ENCODE data around the gene INHBA. TPM values are rescaled to one million over a fixed set of nuclear protein-coding genes. Genes with fewer than 3 reads are reported as not detected.

Gene INHBA
- total RNA-seq, 2 donors from 2014 or later: 0.52 TPM; not detected in 1

DNA sequence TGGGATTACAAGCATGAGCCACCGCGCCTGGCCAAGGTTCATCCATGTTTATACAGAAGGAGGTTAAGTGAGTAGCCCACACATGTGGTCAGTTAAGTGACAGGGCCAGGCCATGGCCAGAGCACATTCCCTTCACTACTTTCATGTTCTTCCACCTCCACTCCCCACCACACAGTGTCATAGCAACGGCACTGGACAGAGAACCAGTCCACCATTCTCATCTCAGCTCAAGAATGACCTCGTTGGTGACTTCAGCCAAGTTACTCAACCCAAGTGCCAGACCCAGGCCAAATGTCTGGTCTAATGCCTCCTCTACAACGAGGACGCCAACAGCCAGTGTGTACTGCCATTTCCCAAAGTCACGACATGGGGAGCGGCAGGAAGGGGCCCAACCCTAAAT lies 62.4 kb downstream of the INHBA start:
- H3K36me3 ChIP-seq (replicated peaks in 1 of 2; ENCODE audit: insufficient read depth in 1 of 2, low read depth in 2 of 2): no peaks in the 10 kb centered on the region
- ATAC-seq (no peak), DNase-seq (no peak)
- intact Hi-C loops (cut with DNase I): no loop called here
- H3K27me3 ChIP-seq: no peaks in the 10 kb centered on the region
- 67 to 72% methylated on average over 8 of the region's 8 CpGs for WGBS, 2 donors
- H3K27ac ChIP-seq: no peak overlapping the region
- no peaks in the 10 kb centered on the region for H3K9me3 ChIP-seq
- H3K4me3 ChIP-seq: no peak overlapping the region
- no peak for TF ChIP-seq POLR2A (IDR thresholded peaks at IDR 0.05)
- TF ChIP-seq, protein P1, sequence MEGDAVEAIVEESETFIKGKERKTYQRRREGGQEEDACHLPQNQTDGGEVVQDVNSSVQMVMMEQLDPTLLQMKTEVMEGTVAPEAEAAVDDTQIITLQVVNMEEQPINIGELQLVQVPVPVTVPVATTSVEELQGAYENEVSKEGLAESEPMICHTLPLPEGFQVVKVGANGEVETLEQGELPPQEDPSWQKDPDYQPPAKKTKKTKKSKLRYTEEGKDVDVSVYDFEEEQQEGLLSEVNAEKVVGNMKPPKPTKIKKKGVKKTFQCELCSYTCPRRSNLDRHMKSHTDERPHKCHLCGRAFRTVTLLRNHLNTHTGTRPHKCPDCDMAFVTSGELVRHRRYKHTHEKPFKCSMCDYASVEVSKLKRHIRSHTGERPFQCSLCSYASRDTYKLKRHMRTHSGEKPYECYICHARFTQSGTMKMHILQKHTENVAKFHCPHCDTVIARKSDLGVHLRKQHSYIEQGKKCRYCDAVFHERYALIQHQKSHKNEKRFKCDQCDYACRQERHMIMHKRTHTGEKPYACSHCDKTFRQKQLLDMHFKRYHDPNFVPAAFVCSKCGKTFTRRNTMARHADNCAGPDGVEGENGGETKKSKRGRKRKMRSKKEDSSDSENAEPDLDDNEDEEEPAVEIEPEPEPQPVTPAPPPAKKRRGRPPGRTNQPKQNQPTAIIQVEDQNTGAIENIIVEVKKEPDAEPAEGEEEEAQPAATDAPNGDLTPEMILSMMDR (IDR thresholded peaks at IDR 0.05): no peak
- H3K4me1 ChIP-seq: no peaks in the 10 kb centered on the region

DNA sequence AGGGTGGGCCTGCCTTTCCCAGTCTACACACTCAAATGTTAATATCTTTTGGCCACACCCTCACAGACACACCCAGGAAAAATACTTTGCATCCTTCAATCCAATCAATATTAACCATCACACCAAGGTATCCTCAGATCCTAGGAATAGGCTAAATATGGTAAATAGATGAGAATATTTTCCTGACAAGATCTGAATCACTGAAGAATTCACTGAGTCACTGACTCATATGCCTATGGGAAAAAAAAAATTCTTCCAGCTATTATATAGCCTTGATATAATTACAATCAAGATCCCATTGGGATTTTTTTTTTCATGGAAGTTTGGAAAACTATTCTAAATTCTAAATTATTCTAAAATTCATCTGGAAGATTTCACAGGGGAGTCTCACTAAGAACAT lies 65.8 kb downstream of the INHBA start:
- Histone ChIP-seq H3K4me3 (no peak overlapping the region), H3K27me3 (no peaks in the 10 kb centered on the region), H3K9me3 (no peaks in the 10 kb centered on the region), H3K36me3 (replicated peaks in 1 of 2; ENCODE audit: insufficient read depth in 1 of 2, low read depth in 2 of 2) (no peaks in the 10 kb centered on the region), H3K27ac (no peak overlapping the region), H3K4me1 (no peaks in the 10 kb centered on the region)
- no peak for TF ChIP-seq POLR2A (IDR thresholded peaks at IDR 0.05)
- TF ChIP-seq, protein P1 (IDR thresholded peaks at IDR 0.05): no peak
- intact Hi-C loops (cut with DNase I): no loop called here
- no peak for DNase-seq
- ATAC-seq: no peak
